Adipose tissue (tissue), 3 donors: ENCODE data around the gene TUG1. TPM values are rescaled to one million over a fixed set of nuclear protein-coding genes. Genes with fewer than 3 reads are reported as not detected.

ENCODE experiments used
- H3K27ac ChIP-seq: one replicate; pipeline ENCODE4 v1.5.1; 2013; ENCODE audit warnings: low read depth, low read length
- WGBS, 3 donors: extraction: QIAGEN DNeasy Blood & Tissue Kit; methylation state at CpG; one replicate each; pipeline ENCODE4 v1.1.7; 2013; 5-methylcytosine and 5-hydroxymethylcytosine counted together
- polyA plus RNA-seq, 3 donors: library from polyadenylated mRNA; stranded (reverse); fragments of 200-250 nt; gene quantifications; one replicate each; pipeline ENCODE4 v1.2.3, GENCODE V29; 2013
- donor health status: healthy with polysubstance abuse.
- donor health status: Bipolar disorder and iron deficiency.
- donor health status: healthy.

TUG1 gene
- 10 to 100 TPM; 17.1 to 27.0 (median 20.9) TPM for polyA plus RNA-seq

GRCh38 chr22:30968924-30969531, at the start of gene TUG1:
TSS of gene TUG1 (plus strand) at chr22:30969265.
- 0 to 1% (median 0%) methylated on average over 59 to 67 of the region's 67 CpGs for WGBS, 3 donors
- H3K27ac ChIP-seq: peak within 1 kb of the TSS; percentile 53

- 80 to 87% (median 87%) methylated on average over 7 of the region's 7 CpGs for WGBS, 3 donors
- no peak overlapping the region for H3K27ac ChIP-seq
Measured at GRCh38 chr22:30919973-30920372, 49.1 kb upstream of the TUG1 start.

GRCh38 chr22:30920407-30920806, 48.7 kb upstream of the TUG1 start:
- WGBS, 3 donors: 0 to 1% (median 1%) methylated on average over 9 of the region's 9 CpGs
- no peak overlapping the region for H3K27ac ChIP-seq

- 59 to 61% (median 60%) methylated on average over 6 of the region's 6 CpGs for WGBS, 3 donors
Measured at GRCh38 chr22:30921108-30921507, 48.0 kb upstream of the TUG1 start.

GRCh38 chr22:30922151-30922611, 46.9 kb upstream of the TUG1 start:
- WGBS, 3 donors: 38 to 64% (median 42%) methylated on average over 34 of the region's 34 CpGs
- H3K27ac ChIP-seq: no peak overlapping the region

More at GRCh38 chr22:30921108-30921507, 48.0 kb upstream of the TUG1 start:
- H3K27ac ChIP-seq: no peak overlapping the region

GRCh38 chr22:30923168-30923900, 45.7 kb upstream of the TUG1 start:
- H3K27ac ChIP-seq: no peak overlapping the region
- WGBS, 3 donors: 91 to 93% (median 92%) methylated on average over 9 of the region's 9 CpGs

- H3K27ac ChIP-seq: no peak overlapping the region
- WGBS, 3 donors: 90 to 93% (median 92%) methylated on average over 5 of the region's 5 CpGs
Measured at GRCh38 chr22:30925667-30926066, 43.4 kb upstream of the TUG1 start.

- WGBS, 3 donors: 88 to 95% (median 93%) methylated on average over 4 of the region's 4 CpGs
- no peak overlapping the region for H3K27ac ChIP-seq
Measured at GRCh38 chr22:30926706-30927105, 42.4 kb upstream of the TUG1 start.

- H3K27ac ChIP-seq: no peak overlapping the region
- 93 to 96% (median 94%) methylated on average over 10 of the region's 10 CpGs for WGBS, 3 donors
Measured at GRCh38 chr22:30927806-30928205, 41.3 kb upstream of the TUG1 start.

- H3K27ac ChIP-seq: no peak overlapping the region
- 93 to 98% (median 97%) methylated on average over 6 of the region's 6 CpGs for WGBS, 3 donors
Measured at GRCh38 chr22:30928401-30928800, 40.7 kb upstream of the TUG1 start.

- no peak overlapping the region for H3K27ac ChIP-seq
- 91 to 96% (median 96%) methylated on average over 3 of the region's 3 CpGs for whole genome bisulfite sequencing, 3 donors
Measured at GRCh38 chr22:30930228-30930627, 38.8 kb upstream of the TUG1 start.

- H3K27ac ChIP-seq: no peak overlapping the region
- 91 to 97% (median 96%) methylated on average over 4 of the region's 4 CpGs for WGBS, 3 donors
Measured at GRCh38 chr22:30931541-30932300, 37.3 kb upstream of the TUG1 start.

- WGBS, 3 donors: 94 to 97% (median 96%) methylated on average over 16 of the region's 16 CpGs
- H3K27ac ChIP-seq: no peak overlapping the region
Measured at GRCh38 chr22:30932661-30933060, 36.4 kb upstream of the TUG1 start.

- H3K27ac ChIP-seq: no peak overlapping the region
- 85 to 88% (median 87%) methylated on average over 7 of the region's 7 CpGs for WGBS, 3 donors
Measured at GRCh38 chr22:30933457-30933856, 35.6 kb upstream of the TUG1 start.

GRCh38 chr22:30934053-30934452, 35.0 kb upstream of the TUG1 start:
- no peak overlapping the region for H3K27ac ChIP-seq
- 85 to 92% (median 89%) methylated on average over 8 of the region's 8 CpGs for WGBS, 3 donors

- no peak overlapping the region for H3K27ac ChIP-seq
- 76 to 82% (median 79%) methylated on average over 7 of the region's 7 CpGs for WGBS, 3 donors
Measured at GRCh38 chr22:30940685-30941362, 28.2 kb upstream of the TUG1 start.

- 86 to 90% (median 90%) methylated on average over 11 of the region's 11 CpGs for WGBS, 3 donors
- H3K27ac ChIP-seq: no peak overlapping the region
Measured at GRCh38 chr22:30941363-30941740, 27.7 kb upstream of the TUG1 start.

GRCh38 chr22:30943368-30943767, 25.7 kb upstream of the TUG1 start:
- H3K27ac ChIP-seq: no peak overlapping the region
- 50 to 74% (median 63%) methylated on average over 3 of the region's 3 CpGs for WGBS, 3 donors

GRCh38 chr22:30944986-30945385, 24.1 kb upstream of the TUG1 start:
- no peak overlapping the region for H3K27ac ChIP-seq
- WGBS, 3 donors: 94 to 99% (median 96%) methylated on average over 4 of the region's 4 CpGs
